Measurements from ENCODE around the gene ANKRD6.

ANKRD6 gene

GRCh38 chr6:89661559-89661958 is 228.6 kb downstream of the ANKRD6 start:
- no peak for DNase-seq (ENCODE audit: low read depth)
- TF ChIP-seq CTCF (IDR thresholded peaks at IDR 0.05; ENCODE audit: low read length, missing control alignments), result no peak

GRCh38 chr6:89662659-89663223 is 229.8 kb downstream of the ANKRD6 start:
- DNase-seq (ENCODE audit: low read depth), result no peak
- H3K4me3 ChIP-seq (replicated peaks; ENCODE audit: low read depth, low read length), result no peak overlapping the region
- no peak for TF ChIP-seq CTCF (IDR thresholded peaks at IDR 0.05; ENCODE audit: low read length, missing control alignments)

More at GRCh38 chr6:89661559-89661958, 228.6 kb downstream of the ANKRD6 start:
- H3K4me3 ChIP-seq (replicated peaks; ENCODE audit: low read depth, low read length), result no peak overlapping the region

- peak; percentile 17 for DNase-seq (ENCODE audit: low read depth)
These were observed 235.1 kb downstream of the ANKRD6 start for GRCh38 chr6:89667872-89668556.

GRCh38 chr6:89669002-89669401 is 236.1 kb downstream of the ANKRD6 start:
- peak; percentile 34 for DNase-seq (ENCODE audit: low read depth)
- H3K4me3 ChIP-seq (replicated peaks; ENCODE audit: low read depth, low read length), result no peak overlapping the region
- no peak for TF ChIP-seq CTCF (IDR thresholded peaks at IDR 0.05; ENCODE audit: low read length, missing control alignments)

More at GRCh38 chr6:89667872-89668556, 235.1 kb downstream of the ANKRD6 start:
- TF ChIP-seq CTCF (IDR thresholded peaks at IDR 0.05; ENCODE audit: low read length, missing control alignments), result no peak
- H3K4me3 ChIP-seq (replicated peaks; ENCODE audit: low read depth, low read length), result no peak overlapping the region

- no peak for TF ChIP-seq CTCF (IDR thresholded peaks at IDR 0.05; ENCODE audit: low read length, missing control alignments)
- H3K4me3 ChIP-seq (replicated peaks; ENCODE audit: low read depth, low read length), result no peak overlapping the region
- DNase-seq (ENCODE audit: low read depth), result no peak
These were observed 238.1 kb downstream of the ANKRD6 start for GRCh38 chr6:89670935-89671565.

- peak; percentile 51 for DNase-seq (ENCODE audit: low read depth)
- no peak for TF ChIP-seq CTCF (IDR thresholded peaks at IDR 0.05; ENCODE audit: low read length, missing control alignments)
- H3K4me3 ChIP-seq (replicated peaks; ENCODE audit: low read depth, low read length), result no peak overlapping the region
These were observed 243.2 kb downstream of the ANKRD6 start for GRCh38 chr6:89675949-89676748.

Data from fibroblast of pulmonary artery (primary cell).